RKO (cell line): Measurements from ENCODE around the gene PIR.
A peak's percentile ranks its signal among the peaks of the same experiment; 100 is the strongest.

ENCODE experiments used
- DNase-seq: peaks from one replicate; pipeline ENCODE4 v3.0.0-alpha.2; 2016; ENCODE audit warnings: low spot score

The PIR gene

GRCh38 chrX:15483891-15484290, 9.2 kb downstream of the PIR start:
- DNase-seq: no peak

GRCh38 chrX:15475486-15475885, 17.6 kb downstream of the PIR start:
- DNase-seq: no peak

GRCh38 chrX:15475021-15475420, 18.1 kb downstream of the PIR start:
- no peak for DNase-seq

GRCh38 chrX:15474028-15474427, 19.1 kb downstream of the PIR start:
- no peak for DNase-seq

GRCh38 chrX:15472531-15472930, 20.6 kb downstream of the PIR start:
- DNase-seq: no peak

- peak; percentile 80 for DNase-seq
Measured at GRCh38 chrX:15471028-15471427, 22.1 kb downstream of the PIR start.

GRCh38 chrX:15469613-15470012, 23.5 kb downstream of the PIR start:
- DNase-seq: no peak

GRCh38 chrX:15468036-15468435, 25.1 kb downstream of the PIR start:
- peak; percentile 79 for DNase-seq

- DNase-seq: no peak
Measured at GRCh38 chrX:15465896-15466651, 27.1 kb downstream of the PIR start.

GRCh38 chrX:15465347-15465746, 27.8 kb downstream of the PIR start:
- no peak for DNase-seq

- no peak for DNase-seq
Measured at GRCh38 chrX:15464704-15465103, 28.4 kb downstream of the PIR start.

- no peak for DNase-seq
Measured at GRCh38 chrX:15451913-15452312, 41.2 kb downstream of the PIR start.

- DNase-seq: no peak
Measured at GRCh38 chrX:15448010-15448639, 45.0 kb downstream of the PIR start.

GRCh38 chrX:15441464-15441863, 51.7 kb downstream of the PIR start:
- DNase-seq: no peak

- DNase-seq: no peak
Measured at GRCh38 chrX:15438332-15438731, 54.8 kb downstream of the PIR start.

GRCh38 chrX:15437724-15438123, 55.4 kb downstream of the PIR start:
- no peak for DNase-seq

GRCh38 chrX:15435836-15436619, 57.1 kb downstream of the PIR start:
- DNase-seq: no peak

GRCh38 chrX:15434205-15434604, 58.9 kb downstream of the PIR start:
- DNase-seq: no peak

GRCh38 chrX:15430584-15430983, 62.5 kb downstream of the PIR start:
- DNase-seq: no peak

GRCh38 chrX:15430076-15430475, 63.1 kb downstream of the PIR start:
- no peak for DNase-seq

- no peak for DNase-seq
Measured at GRCh38 chrX:15425024-15425423, 68.1 kb downstream of the PIR start.

GRCh38 chrX:15418707-15419181, 74.4 kb downstream of the PIR start:
- DNase-seq: no peak
